Hindlimb muscle (tissue), 1 donor: ENCODE data around the gene PDSS2. TPM values are rescaled to one million over a fixed set of nuclear protein-coding genes. Genes with fewer than 3 reads are reported as not detected.

Experiments used
- DNase-seq: peaks from one replicate; pipeline ENCODE4 v3.0.0-alpha.2; 2013
- polyA plus RNA-seq: library from polyadenylated mRNA; unstranded; fragments of 120-200 nt; gene quantifications from one replicate; pipeline ENCODE4 v1.2.1, GENCODE V29; 2013; ENCODE audit not compliant: insufficient read length

Gene PDSS2
- polyA plus RNA-seq, 1 donor = 8.8 TPM

DNA sequence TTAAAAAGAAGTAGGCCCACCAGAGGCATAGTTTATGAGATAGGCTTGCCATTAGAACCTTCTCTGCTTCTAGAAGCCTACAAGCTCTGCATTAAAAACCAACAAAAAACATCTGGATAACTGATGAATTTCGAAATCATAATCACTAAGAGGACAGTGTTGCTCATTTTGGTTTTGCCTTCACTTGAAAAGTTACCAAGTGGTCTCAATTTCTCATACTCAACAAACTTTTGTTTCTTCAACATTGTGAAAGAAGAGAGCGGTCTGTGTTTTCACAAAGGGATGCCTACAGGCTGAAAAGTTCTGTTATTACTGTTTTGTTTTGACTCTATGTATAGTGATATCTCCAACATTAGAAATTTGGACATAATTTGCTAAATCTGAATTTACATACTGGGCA lies 98.9 kb downstream of the PDSS2 start:
- no peak for DNase-seq

DNA sequence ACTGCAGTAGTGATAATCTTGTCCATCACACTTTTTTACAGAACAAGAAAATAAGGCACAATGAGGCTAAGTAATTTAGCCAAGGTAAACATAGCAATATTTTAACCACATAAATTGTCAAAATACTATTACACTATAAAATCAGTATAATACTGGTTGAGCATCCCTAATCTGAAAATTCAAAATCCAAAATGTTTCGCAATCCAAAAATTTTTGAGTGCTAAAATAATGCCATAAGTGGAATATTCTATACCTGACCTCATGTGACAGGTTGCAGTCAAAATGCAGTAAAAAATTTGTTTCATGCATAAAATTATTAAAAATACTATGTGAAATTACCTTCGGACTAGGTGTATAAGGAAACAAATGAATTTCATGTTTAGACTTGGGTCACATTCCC lies 101.5 kb downstream of the PDSS2 start:
- DNase-seq = no peak

DNA sequence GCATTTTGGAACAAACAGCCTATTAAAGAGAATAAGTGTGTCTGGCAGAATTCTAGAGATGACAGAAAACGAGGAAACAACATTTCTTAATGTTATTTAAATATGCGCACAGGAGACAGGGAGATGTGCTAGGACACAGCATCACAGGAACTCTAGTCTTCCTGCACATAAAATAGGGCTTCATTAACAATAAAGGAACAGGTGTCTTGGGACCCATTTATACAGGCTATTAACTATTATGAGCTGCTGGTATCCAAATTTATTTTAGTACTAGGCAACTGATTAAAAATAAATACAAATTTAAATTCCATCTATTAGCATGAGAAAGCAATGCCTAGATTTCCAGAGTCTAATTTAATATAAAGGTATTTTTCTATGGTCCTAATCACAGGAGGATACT lies 102.3 kb downstream of the PDSS2 start:
- DNase-seq = no peak

- DNase-seq = no peak
Observed at GRCh38 chr6:107355659-107356058, 103.7 kb downstream of the PDSS2 start.

DNA sequence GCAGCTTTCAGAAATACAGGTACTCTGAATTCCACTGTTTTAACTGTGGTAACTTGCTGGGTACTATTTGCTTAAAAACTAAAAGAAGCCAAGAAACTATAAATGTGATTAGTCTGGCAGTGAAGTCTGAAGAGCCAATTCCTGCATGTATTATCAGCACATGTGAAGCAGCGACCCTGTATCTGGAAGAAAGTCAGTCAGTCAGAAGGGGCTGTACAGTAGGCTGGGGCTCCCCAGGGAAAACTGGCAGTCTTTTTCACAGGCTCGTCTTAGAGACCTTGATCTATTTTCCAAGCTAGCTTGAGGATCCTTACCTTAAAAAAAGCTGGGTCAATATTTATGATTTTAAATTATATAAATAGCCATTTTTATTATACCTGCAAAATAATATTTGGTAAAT lies 104.9 kb downstream of the PDSS2 start:
- DNase-seq = no peak

DNA sequence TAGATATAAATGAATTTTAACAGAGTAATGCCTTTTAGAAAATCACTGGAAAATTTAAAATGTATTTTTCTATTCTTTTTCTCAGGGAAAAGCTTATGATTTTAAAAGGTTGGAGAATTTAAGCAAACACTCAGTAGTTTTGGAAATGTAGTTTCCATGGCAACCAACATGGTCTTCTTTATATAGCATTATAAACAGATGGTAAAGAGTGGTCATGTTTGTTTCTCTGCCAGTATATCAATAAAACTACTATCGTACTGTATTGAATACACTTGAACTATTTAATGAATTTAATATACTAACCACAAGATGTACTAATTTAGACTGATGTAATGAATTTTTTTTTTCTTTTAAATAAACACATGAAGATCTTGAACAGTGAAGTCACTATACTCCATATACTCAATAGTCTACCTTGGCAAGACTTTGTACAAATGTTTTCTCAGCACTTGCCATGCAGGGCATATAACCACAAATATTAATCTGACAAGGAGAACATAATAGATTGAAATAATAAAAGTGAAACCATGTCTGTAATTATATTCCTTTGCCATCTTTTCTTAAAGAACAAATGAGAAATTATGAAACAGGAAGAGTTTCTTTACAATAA lies 105.5 kb downstream of the PDSS2 start:
- DNase-seq = peak; percentile 48

GRCh38 chr6:107348224-107348623 lies 111.1 kb downstream of the PDSS2 start:
- DNase-seq = no peak

GRCh38 chr6:107345393-107345792 lies 114.0 kb downstream of the PDSS2 start:
- no peak for DNase-seq

GRCh38 chr6:107344981-107345380 lies 114.4 kb downstream of the PDSS2 start:
- no peak for DNase-seq

DNA sequence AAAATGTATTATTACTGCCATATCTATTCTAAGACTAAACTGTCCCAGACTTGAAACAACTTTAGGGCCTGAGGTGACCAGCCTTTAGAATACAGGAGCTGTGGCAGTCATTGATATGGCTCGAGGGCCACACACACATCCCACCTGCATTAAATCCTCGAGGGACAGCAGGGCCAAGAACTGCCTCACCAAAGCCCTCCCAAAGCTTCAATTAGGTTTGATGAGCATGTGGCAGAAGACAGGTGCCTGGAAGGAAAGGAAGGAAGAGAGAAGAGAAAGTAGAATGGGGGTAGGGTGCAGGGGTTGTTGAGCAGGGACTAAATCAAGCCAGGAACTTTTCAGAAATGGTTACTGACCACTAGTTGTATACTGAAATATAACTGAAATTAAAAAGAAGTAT lies 115.0 kb downstream of the PDSS2 start:
- DNase-seq = no peak

- no peak for DNase-seq
Observed at GRCh38 chr6:107342144-107342543, 117.2 kb downstream of the PDSS2 start.

- no peak for DNase-seq
Observed at GRCh38 chr6:107340881-107341280, 118.5 kb downstream of the PDSS2 start.

DNA sequence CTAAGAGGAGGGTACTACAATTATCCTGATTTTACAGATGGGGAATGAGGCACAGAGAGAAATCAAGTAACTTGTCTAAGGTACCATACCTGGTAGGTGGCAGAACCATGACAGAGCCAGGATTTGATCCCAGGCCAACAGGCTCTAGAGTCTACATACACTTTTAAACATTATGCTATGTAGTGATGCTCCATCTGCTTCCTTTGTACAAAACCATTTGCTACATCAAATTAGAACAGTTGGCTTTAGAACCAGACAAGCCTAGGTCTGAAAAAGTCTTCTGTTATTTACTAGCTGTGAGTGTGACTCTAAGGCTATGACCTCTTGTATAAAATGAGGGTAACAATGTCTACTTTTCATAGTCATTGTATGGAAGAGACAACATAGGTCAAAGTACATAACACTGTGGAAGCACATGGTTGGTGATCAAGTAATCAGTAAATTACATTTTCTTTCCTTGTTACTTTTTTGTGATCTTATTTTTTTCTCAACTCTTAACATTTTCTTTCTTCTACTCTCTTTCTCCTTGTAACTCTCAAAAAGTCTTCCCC lies 122.1 kb downstream of the PDSS2 start:
- DNase-seq = no peak

DNA sequence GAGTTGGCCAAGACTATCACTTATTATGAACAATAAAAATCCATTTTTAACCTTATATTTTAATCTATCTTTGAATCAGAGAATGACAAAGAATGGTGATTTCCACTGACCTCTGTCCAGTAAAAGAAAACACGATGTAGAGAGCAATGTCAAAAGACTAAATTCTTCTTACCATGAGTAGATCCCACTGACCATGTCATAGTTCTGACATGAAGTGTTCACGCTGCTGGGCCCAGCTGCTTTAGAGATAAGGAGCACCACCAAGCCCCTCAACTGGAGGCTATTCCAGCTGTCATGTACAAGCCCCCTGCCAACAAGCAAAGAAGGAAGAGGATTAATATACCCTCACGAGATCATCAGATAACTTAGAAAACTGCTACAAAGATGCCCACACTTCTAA lies 125.3 kb downstream of the PDSS2 start:
- DNase-seq = no peak

GRCh38 chr6:107333491-107333890 lies 125.9 kb downstream of the PDSS2 start:
- no peak for DNase-seq

DNA sequence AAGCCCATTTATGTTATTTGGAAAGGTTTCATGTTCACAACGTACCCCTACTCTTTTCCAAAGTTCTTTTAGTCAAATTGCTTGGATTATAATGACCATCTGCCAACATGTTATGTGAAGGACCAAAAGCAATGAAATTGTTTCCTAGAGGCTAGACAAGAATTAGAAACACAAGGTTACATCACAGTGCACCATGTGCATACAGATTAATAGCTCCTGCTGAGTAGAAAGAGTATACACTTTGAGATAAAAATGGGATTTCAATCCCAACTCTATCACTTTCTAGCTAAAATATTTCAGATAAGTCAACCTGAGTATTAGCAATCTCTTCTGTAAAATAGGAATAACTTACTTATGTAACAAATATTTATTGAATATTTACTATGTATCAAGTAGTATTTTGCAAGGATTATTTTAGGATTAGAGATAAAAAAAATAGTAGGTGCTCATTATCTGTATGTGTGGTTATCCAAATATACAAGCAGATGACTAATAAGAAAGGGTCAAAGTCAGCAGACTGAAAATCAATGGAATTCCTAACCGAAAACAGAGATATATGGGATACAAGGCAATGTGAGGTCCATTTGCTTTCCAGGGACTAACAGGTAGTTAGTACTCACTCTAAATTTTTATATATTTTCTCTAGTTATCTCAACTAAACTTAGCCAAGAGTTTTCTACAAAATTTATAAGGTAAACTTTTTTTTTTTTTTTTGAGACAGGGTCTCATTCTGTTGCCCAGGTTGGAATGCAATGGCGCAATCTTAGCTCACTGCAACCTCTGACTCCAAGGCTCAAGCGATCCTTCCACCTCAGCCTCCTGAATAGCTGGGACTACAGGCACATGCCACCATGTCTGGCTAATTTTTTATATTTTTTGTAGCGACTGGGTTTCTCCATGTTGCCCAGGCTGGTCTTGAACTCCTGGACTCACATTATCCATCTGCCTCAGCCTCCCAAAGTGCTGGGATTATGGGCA lies 127.7 kb downstream of the PDSS2 start:
- no peak for DNase-seq

DNA sequence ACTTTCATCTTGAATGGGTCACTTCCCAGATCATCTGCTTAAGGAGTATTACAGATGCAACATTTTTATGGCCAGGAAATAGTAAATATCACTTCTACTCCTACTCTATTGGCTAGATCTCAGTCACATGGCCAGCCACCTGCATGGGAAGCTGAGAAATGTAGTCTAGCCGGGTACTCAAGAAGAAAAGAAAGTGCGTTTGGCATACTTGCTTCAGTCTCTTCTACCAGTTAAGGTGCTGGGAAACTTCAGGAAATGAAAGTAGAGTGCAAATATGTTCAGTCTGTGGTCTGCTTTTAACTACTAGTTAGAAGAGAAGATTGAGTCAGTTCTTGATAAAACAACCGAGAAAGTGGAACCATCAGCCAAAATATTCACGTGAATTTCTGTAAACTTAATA lies 129.2 kb downstream of the PDSS2 start:
- no peak for DNase-seq

DNA sequence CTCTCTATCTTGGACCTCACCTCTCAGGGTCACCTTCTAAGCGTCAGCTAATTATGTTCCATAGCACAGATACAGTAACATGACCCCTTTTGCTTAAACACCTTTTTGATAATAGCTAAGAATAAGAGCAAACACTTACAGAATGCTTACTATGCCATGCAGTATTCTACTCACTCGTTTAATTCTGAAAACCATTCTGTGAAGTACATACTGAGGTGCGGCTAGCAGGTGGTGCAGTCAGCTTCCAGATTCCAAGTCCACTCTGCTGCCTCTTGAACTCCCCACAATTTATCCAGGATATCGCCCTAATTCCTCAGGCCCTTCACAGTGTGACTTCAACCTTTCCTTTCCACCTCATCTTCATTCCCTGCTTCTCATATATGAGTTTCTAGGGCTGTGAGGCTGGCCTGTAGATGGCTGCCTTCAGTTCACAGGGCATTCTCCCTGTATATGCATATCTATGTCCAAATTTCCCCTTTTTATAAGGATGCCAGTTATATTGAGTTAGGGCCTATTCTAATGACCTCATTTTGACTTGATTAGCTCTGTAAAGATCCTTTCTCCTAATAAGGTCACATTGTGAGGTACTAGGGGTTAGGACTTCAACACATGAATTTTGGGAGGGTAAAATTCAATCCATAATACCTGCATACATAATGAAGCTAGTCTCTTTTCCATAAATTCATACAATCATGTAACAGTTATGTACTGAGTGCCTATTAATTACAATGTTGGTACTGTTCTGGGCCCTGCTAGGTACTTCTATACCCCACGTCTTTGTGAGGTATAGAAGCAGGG lies 130.1 kb downstream of the PDSS2 start:
- no peak for DNase-seq

DNA sequence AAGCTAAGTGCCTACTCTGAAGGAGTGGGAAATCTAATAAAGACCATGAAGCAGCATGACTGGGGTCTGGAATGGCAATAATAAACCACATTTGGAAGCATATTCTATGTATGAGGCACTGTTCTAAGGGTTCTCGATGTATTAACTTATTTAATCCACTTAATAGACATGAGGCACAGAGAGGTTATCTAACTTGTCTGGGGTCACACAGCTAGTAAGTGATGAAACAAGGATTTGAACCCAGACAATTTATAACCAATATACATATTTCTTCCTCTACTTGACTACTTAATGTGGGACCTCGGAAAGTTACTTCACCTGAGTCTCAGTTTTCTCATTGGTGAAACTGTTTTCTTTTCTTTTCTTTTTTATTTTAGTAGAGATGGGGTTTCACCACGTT lies 131.3 kb downstream of the PDSS2 start:
- DNase-seq = no peak

DNA sequence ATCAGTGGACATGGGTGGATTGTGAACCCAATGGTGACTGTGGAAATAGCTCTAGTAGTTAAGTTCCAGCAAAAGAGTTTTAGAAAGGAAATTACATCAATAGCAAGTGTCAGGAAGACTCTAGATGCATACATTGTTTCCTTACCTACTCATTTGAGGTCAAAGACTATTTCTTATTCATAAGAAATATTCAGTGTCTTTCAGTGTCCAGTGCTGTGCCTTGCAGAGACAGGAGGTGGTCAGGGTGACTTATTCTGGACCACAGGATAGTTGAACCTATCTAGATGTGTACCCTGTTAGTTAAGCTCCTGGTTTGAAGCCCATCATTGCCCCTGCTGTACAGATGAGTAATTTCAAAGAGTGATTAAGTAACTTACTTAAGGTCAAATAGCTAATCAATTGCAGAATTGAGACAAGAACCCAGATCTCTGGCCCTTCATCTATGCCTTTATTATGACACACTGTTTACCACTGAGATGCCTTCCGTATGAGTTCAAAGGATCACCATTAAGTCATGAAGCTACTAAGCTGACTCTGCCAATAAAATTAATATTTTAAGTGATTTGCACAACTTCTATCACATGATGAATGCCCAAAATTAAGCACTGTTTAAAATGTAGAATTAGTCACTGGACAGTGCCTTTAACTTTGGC lies 136.1 kb downstream of the PDSS2 start:
- no peak for DNase-seq

GRCh38 chr6:107321793-107322192 lies 137.6 kb downstream of the PDSS2 start:
- DNase-seq = no peak

GRCh38 chr6:107319906-107320530 lies 139.3 kb downstream of the PDSS2 start:
- DNase-seq = no peak
